ENCODE data around the gene TANC1. TPM values are rescaled to one million over a fixed set of nuclear protein-coding genes. Genes with fewer than 3 reads are reported as not detected.

TANC1 gene
- total and polyA plus RNA-seq, 4 donors = 23.0 to 31.6 (median 25.0) TPM

- Histone ChIP-seq H3K36me3 (ENCODE audit: control insufficient read depth, insufficient read depth, low read length) (no peaks in the 10 kb centered on the region), H3K4me1 (ENCODE audit: control insufficient read depth, insufficient read depth, low read length) (peaks cover 11% of the 10 kb centered on the region), H3K27ac (ENCODE audit: low read depth, low read length) (no peak overlapping the region), H3K27me3 (ENCODE audit: control insufficient read depth, insufficient read depth, low read length) (no peaks in the 10 kb centered on the region), H3K9me3 (ENCODE audit: control insufficient read depth, insufficient read depth, low read length) (no peaks in the 10 kb centered on the region), H3K4me3 (ENCODE audit: low read depth, low read length) (no peak overlapping the region)
- no peak for DNase-seq (ENCODE audit: low read depth in 4 of 6, low spot score in 6 of 6)
- WGBS (ENCODE audit: insufficient coverage) = 84% methylated on average over 5 of the region's 5 CpGs
Measured at GRCh38 chr2:159176555-159176954, 208.1 kb downstream of the TANC1 start.

GRCh38 chr2:159177357-159177756 is 208.9 kb downstream of the TANC1 start:
- H3K4me3 ChIP-seq (ENCODE audit: low read depth, low read length) = no peak overlapping the region
- no peaks in the 10 kb centered on the region for H3K27me3 ChIP-seq (ENCODE audit: control insufficient read depth, insufficient read depth, low read length)
- no peaks in the 10 kb centered on the region for H3K9me3 ChIP-seq (ENCODE audit: control insufficient read depth, insufficient read depth, low read length)
- no peak overlapping the region for H3K27ac ChIP-seq (ENCODE audit: low read depth, low read length)
- peaks cover 11% of the 10 kb centered on the region for H3K4me1 ChIP-seq (ENCODE audit: control insufficient read depth, insufficient read depth, low read length)
- no peaks in the 10 kb centered on the region for H3K36me3 ChIP-seq (ENCODE audit: control insufficient read depth, insufficient read depth, low read length)
- no peak for DNase-seq (ENCODE audit: low read depth in 4 of 6, low spot score in 6 of 6)
- WGBS (ENCODE audit: insufficient coverage) = no CpG with 5 or more reads among the region's 3 CpGs

- 31% methylated on average over 6 of the region's 7 CpGs for WGBS (ENCODE audit: insufficient coverage)
- H3K4me1 ChIP-seq (ENCODE audit: control insufficient read depth, insufficient read depth, low read length) = peaks cover 11% of the 10 kb centered on the region
- no peak overlapping the region for H3K4me3 ChIP-seq (ENCODE audit: low read depth, low read length)
- no peak overlapping the region for H3K27ac ChIP-seq (ENCODE audit: low read depth, low read length)
- DNase-seq (ENCODE audit: low read depth in 4 of 6, low spot score in 6 of 6) = no peak
- no peaks in the 10 kb centered on the region for H3K36me3 ChIP-seq (ENCODE audit: control insufficient read depth, insufficient read depth, low read length)
- H3K9me3 ChIP-seq (ENCODE audit: control insufficient read depth, insufficient read depth, low read length) = no peaks in the 10 kb centered on the region
- no peaks in the 10 kb centered on the region for H3K27me3 ChIP-seq (ENCODE audit: control insufficient read depth, insufficient read depth, low read length)
Measured at GRCh38 chr2:159177957-159178356, 209.5 kb downstream of the TANC1 start.

- no peak for DNase-seq (ENCODE audit: low read depth in 4 of 6, low spot score in 6 of 6)
- Histone ChIP-seq H3K27me3 (ENCODE audit: control insufficient read depth, insufficient read depth, low read length) (no peaks in the 10 kb centered on the region), H3K27ac (ENCODE audit: low read depth, low read length) (no peak overlapping the region), H3K36me3 (ENCODE audit: control insufficient read depth, insufficient read depth, low read length) (no peaks in the 10 kb centered on the region), H3K4me3 (ENCODE audit: low read depth, low read length) (no peak overlapping the region), H3K4me1 (ENCODE audit: control insufficient read depth, insufficient read depth, low read length) (peaks cover 11% of the 10 kb centered on the region), H3K9me3 (ENCODE audit: control insufficient read depth, insufficient read depth, low read length) (no peaks in the 10 kb centered on the region)
- 85% methylated on average over 5 of the region's 8 CpGs for WGBS (ENCODE audit: insufficient coverage)
Measured at GRCh38 chr2:159179096-159179495, 210.7 kb downstream of the TANC1 start.

GRCh38 chr2:159179696-159180095 is 211.3 kb downstream of the TANC1 start:
- no peaks in the 10 kb centered on the region for H3K9me3 ChIP-seq (ENCODE audit: control insufficient read depth, insufficient read depth, low read length)
- H3K27me3 ChIP-seq (ENCODE audit: control insufficient read depth, insufficient read depth, low read length) = no peaks in the 10 kb centered on the region
- H3K27ac ChIP-seq (ENCODE audit: low read depth, low read length) = no peak overlapping the region
- no peak overlapping the region for H3K4me3 ChIP-seq (ENCODE audit: low read depth, low read length)
- WGBS (ENCODE audit: insufficient coverage) = 86% methylated on average over 4 of the region's 4 CpGs
- DNase-seq (ENCODE audit: low read depth in 4 of 6, low spot score in 6 of 6) = no peak
- H3K36me3 ChIP-seq (ENCODE audit: control insufficient read depth, insufficient read depth, low read length) = no peaks in the 10 kb centered on the region
- peaks cover 11% of the 10 kb centered on the region for H3K4me1 ChIP-seq (ENCODE audit: control insufficient read depth, insufficient read depth, low read length)

GRCh38 chr2:159183346-159183745 is 214.9 kb downstream of the TANC1 start:
- Histone ChIP-seq H3K9me3 (ENCODE audit: control insufficient read depth, insufficient read depth, low read length) (no peaks in the 10 kb centered on the region), H3K27me3 (ENCODE audit: control insufficient read depth, insufficient read depth, low read length) (no peaks in the 10 kb centered on the region), H3K36me3 (ENCODE audit: control insufficient read depth, insufficient read depth, low read length) (peaks cover 3% of the 10 kb centered on the region), H3K4me3 (ENCODE audit: low read depth, low read length) (no peak overlapping the region), H3K27ac (ENCODE audit: low read depth, low read length) (no peak overlapping the region), H3K4me1 (ENCODE audit: control insufficient read depth, insufficient read depth, low read length) (peaks cover 6% of the 10 kb centered on the region)
- DNase-seq (ENCODE audit: low read depth in 4 of 6, low spot score in 6 of 6) = no peak
- WGBS (ENCODE audit: insufficient coverage) = 85% methylated on average over 9 of the region's 9 CpGs

GRCh38 chr2:159185401-159186130 is 217.1 kb downstream of the TANC1 start:
- no peaks in the 10 kb centered on the region for H3K27me3 ChIP-seq (ENCODE audit: control insufficient read depth, insufficient read depth, low read length)
- peaks cover 3% of the 10 kb centered on the region for H3K36me3 ChIP-seq (ENCODE audit: control insufficient read depth, insufficient read depth, low read length)
- DNase-seq (ENCODE audit: low read depth in 4 of 6, low spot score in 6 of 6) = no peak
- H3K9me3 ChIP-seq (ENCODE audit: control insufficient read depth, insufficient read depth, low read length) = no peaks in the 10 kb centered on the region
- WGBS (ENCODE audit: insufficient coverage) = 92% methylated on average over 10 of the region's 14 CpGs
- H3K4me3 ChIP-seq (ENCODE audit: low read depth, low read length) = no peak overlapping the region
- H3K4me1 ChIP-seq (ENCODE audit: control insufficient read depth, insufficient read depth, low read length) = no peaks in the 10 kb centered on the region
- H3K27ac ChIP-seq (ENCODE audit: low read depth, low read length) = no peak overlapping the region

GRCh38 chr2:159186462-159186861 is 218.0 kb downstream of the TANC1 start:
- no peak overlapping the region for H3K27ac ChIP-seq (ENCODE audit: low read depth, low read length)
- H3K9me3 ChIP-seq (ENCODE audit: control insufficient read depth, insufficient read depth, low read length) = no peaks in the 10 kb centered on the region
- peaks cover 3% of the 10 kb centered on the region for H3K36me3 ChIP-seq (ENCODE audit: control insufficient read depth, insufficient read depth, low read length)
- H3K4me3 ChIP-seq (ENCODE audit: low read depth, low read length) = no peak overlapping the region
- no peak for DNase-seq (ENCODE audit: low read depth in 4 of 6, low spot score in 6 of 6)
- WGBS (ENCODE audit: insufficient coverage) = 94% methylated on average over 4 of the region's 4 CpGs
- no peaks in the 10 kb centered on the region for H3K27me3 ChIP-seq (ENCODE audit: control insufficient read depth, insufficient read depth, low read length)
- H3K4me1 ChIP-seq (ENCODE audit: control insufficient read depth, insufficient read depth, low read length) = no peaks in the 10 kb centered on the region

GRCh38 chr2:159187106-159187505 is 218.7 kb downstream of the TANC1 start:
- Histone ChIP-seq H3K27ac (ENCODE audit: low read depth, low read length) (no peak overlapping the region), H3K4me3 (ENCODE audit: low read depth, low read length) (no peak overlapping the region), H3K27me3 (ENCODE audit: control insufficient read depth, insufficient read depth, low read length) (no peaks in the 10 kb centered on the region), H3K4me1 (ENCODE audit: control insufficient read depth, insufficient read depth, low read length) (no peaks in the 10 kb centered on the region), H3K36me3 (ENCODE audit: control insufficient read depth, insufficient read depth, low read length) (peaks cover 3% of the 10 kb centered on the region), H3K9me3 (ENCODE audit: control insufficient read depth, insufficient read depth, low read length) (no peaks in the 10 kb centered on the region)
- DNase-seq (ENCODE audit: low read depth in 4 of 6, low spot score in 6 of 6) = no peak
- WGBS (ENCODE audit: insufficient coverage) = 87% methylated on average over 6 of the region's 6 CpGs

GRCh38 chr2:159188449-159188848 is 220.0 kb downstream of the TANC1 start:
- 100% methylated on average over 1 of the region's 4 CpGs for WGBS (ENCODE audit: insufficient coverage)
- H3K9me3 ChIP-seq (ENCODE audit: control insufficient read depth, insufficient read depth, low read length) = no peaks in the 10 kb centered on the region
- no peak for DNase-seq (ENCODE audit: low read depth in 4 of 6, low spot score in 6 of 6)
- no peak overlapping the region for H3K4me3 ChIP-seq (ENCODE audit: low read depth, low read length)
- no peaks in the 10 kb centered on the region for H3K27me3 ChIP-seq (ENCODE audit: control insufficient read depth, insufficient read depth, low read length)
- peaks cover 3% of the 10 kb centered on the region for H3K36me3 ChIP-seq (ENCODE audit: control insufficient read depth, insufficient read depth, low read length)
- H3K27ac ChIP-seq (ENCODE audit: low read depth, low read length) = no peak overlapping the region
- no peaks in the 10 kb centered on the region for H3K4me1 ChIP-seq (ENCODE audit: control insufficient read depth, insufficient read depth, low read length)
